Measurements from ENCODE around the gene PSME3IP1.
A peak's percentile ranks its signal among the peaks of the same experiment; 100 is the strongest.
"Not testable (repeated sequence)": the region's sequence is repeated elsewhere in the genome, so short reads cannot be mapped to it uniquely, and the experiment has no call there.

Gene PSME3IP1

GRCh38 chr16:57196753-57197152 lies 10.9 kb upstream of the PSME3IP1 start:
- no peak for DNase-seq (ENCODE audit: low spot score)

DNA sequence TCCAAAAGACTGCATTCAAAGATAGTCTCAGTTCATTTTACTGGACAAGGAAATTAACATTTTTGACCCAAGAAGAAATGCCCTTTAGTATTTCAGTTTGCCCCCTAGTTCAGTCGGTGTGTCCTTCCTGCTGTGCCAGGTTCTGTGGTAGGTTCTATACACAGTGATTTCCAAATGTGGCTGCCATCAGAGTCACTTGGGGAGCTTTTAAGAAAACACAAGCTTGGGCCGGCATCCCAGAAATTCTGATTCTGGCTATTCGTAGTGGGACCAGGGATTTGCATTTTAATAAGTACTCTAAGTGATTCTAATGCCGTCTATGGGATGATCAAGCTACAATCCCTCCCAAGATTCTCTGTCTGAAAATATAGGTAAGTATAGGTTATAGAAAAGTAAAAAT lies 10.4 kb upstream of the PSME3IP1 start:
- no peak for DNase-seq (ENCODE audit: low spot score)

- peak; percentile 84 for DNase-seq (ENCODE audit: low spot score)
Measured at GRCh38 chr16:57194512-57194911, 8.7 kb upstream of the PSME3IP1 start.

- no peak for DNase-seq (ENCODE audit: low spot score)
Measured at GRCh38 chr16:57192720-57193486, 7.1 kb upstream of the PSME3IP1 start.

DNA sequence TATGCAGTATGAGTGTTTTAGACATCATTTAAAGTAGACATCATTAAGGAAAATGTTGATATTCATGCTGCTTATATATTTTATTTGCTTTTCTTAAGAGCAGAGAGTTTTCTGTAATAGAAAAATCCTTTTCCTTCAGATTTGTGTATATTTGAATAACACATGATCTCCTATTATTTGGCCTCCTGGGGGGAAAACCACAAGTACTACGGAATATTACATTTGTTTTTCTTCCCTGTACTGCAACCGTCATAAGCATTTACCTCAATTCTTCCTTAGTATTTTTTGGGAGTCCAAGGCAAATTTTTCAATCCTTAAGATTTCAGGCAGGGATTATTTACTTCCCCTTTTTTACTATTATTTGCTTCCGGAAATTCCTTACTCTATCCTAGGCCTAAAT lies 6.3 kb upstream of the PSME3IP1 start:
- no peak for DNase-seq (ENCODE audit: low spot score)

GRCh38 chr16:57191056-57191571 lies 5.3 kb upstream of the PSME3IP1 start:
- no peak for DNase-seq (ENCODE audit: low spot score)

GRCh38 chr16:57190136-57190535 lies 4.3 kb upstream of the PSME3IP1 start:
- DNase-seq (ENCODE audit: low spot score): no peak

- DNase-seq (ENCODE audit: low spot score): not testable (repeated sequence)
Measured at GRCh38 chr16:57189527-57189926, 3.7 kb upstream of the PSME3IP1 start.

GRCh38 chr16:57188711-57189002 lies 2.8 kb upstream of the PSME3IP1 start:
- DNase-seq (ENCODE audit: low spot score): no peak

DNA sequence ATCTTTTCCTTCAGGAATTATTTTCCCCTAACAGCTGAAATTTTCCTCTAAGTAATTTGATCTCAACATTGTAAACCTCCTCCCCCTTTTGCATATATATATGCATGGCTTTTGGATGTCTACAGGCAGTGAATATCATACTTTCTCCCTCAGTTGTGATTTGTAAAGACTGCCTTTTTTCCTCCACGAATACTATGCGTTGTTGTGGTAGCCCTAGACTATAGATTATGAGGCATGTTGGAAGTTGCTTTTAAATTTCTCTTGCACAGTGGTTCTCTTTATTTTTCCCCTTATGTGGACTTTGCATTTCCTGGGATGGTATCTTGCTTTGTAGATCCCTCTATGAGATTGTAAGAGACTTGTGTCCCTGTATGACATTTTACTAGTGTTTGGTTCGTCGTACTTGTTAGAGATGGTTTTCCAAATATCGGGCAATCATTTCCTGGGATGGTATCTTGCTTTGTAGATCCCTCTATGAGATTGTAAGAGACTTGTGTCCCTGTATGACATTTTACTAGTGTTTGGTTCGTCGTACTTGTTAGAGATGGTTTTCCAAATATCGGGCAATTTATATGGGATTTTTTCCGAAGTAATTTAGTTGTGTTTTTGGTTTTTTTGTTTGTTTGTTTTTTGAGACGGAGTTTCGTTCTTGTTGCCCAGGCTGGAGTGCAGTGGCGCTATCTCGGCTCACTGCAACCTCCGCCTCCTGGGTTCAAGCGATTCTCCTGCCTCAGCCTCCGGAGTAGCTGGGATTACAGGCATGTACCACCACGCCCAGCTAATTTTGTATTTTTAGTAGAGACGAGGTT lies 2.3 kb upstream of the PSME3IP1 start:
- DNase-seq (ENCODE audit: low spot score): not testable (repeated sequence)

DNA sequence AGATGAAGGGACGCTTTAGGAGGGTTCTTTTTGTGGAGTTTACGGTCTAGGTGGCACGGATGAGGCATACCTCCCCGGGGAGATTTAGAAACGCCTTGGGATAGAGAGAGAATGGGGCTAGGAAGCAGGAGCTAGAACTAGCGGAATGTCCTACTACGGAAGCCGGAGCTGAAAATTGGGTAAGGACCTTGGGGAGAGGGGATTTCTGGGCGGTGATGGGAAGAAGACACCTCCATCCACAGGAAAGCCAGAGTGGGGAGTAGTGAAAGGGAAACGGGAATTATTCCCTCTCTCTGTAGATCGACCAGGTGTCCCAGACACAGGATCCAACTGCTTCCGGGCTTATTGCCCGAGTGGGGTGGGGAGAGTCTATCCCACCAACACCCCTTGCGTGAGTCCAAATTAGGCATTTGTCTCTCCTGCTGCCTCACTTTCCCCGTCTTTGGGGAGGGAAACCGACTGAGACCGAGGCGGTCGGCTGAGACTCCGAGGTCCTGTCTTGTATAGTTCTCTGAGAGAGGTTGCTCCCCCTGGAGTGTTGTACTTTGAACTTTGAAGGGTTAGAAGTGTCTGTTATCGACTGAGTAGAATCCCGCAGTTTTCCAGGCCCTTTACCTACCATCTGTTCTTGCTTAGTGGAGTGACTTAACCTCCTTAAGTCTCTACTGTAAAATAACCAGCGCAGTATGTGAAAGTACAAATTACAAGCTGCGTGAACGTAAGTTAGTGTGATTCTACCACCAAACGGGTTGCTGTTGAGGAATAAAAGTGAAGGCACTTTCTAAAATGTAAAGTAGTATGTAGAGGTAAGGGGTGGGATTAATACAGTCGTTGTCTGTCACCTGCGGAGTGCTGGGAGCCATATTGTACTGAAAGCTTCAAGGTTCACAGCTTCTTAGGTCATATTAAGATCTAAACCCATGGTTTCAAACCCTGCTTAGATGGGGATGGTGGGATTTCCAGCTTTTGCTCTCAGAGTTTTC lies 1.3 kb upstream of the PSME3IP1 start:
- DNase-seq (ENCODE audit: low spot score): peak; percentile 13

- peak; percentile 55 for DNase-seq (ENCODE audit: low spot score)
Measured at GRCh38 chr16:57185446-57185944, 344 bp downstream of the PSME3IP1 start.

DNA sequence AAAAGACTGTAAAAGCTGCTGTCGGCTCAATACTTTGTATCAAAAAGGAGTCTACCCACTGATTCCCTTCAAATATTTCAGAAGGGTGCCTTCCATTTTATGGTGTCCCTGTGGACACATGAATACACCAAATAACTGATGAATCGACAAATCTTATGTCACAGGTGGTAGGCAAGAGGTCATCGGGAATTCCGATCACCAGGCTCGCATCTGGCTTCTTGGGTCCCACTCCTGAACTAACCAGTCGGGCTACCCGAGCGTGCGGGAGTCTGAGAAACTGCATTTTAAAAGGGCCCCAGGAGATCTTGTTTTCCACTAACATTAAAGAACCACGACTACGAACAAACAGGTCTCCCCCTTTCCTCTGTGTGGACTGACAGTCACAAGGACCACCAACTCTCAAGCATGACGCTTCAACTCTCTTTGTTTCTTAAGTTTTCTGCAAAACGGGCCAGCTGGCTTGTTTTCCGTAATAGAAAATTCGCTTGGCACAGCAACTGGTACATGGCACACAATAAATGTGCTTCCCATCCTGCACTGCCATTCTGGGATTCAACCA lies 873 bp downstream of the PSME3IP1 start:
- DNase-seq (ENCODE audit: low spot score): no peak

- DNase-seq (ENCODE audit: low spot score): no peak
Measured at GRCh38 chr16:57184113-57184512, 1.7 kb downstream of the PSME3IP1 start.

GRCh38 chr16:57179215-57179828 lies 6.5 kb downstream of the PSME3IP1 start:
- no peak for DNase-seq (ENCODE audit: low spot score)

GRCh38 chr16:57178793-57179212 lies 7.0 kb downstream of the PSME3IP1 start:
- DNase-seq (ENCODE audit: low spot score): no peak

DNA sequence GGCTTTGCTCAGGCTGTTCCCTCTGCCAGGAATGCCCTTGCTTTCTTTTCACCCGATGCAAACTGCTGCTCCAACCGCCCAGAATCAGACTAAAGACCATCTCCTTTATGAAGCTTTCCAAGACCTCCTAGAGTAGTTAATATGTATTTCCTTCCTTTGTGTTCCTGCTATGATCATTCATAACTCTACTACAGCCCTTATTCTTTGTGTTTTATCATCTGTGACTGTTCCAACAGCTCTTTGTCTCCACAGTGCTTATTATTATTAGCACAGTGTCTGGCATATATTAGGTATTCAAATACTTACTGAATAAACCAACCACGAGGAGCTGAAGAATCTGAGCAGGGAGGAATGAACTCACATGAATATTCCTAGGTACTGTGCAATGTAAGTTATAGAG lies 7.6 kb downstream of the PSME3IP1 start:
- DNase-seq (ENCODE audit: low spot score): no peak

- DNase-seq (ENCODE audit: low spot score): peak; percentile 44
Measured at GRCh38 chr16:57175896-57176295, 9.9 kb downstream of the PSME3IP1 start.

GRCh38 chr16:57172721-57173290 lies 13.0 kb downstream of the PSME3IP1 start:
- no peak for DNase-seq (ENCODE audit: low spot score)

- no peak for DNase-seq (ENCODE audit: low spot score)
Measured at GRCh38 chr16:57169327-57169726, 16.5 kb downstream of the PSME3IP1 start.

GRCh38 chr16:57167953-57168352 lies 17.9 kb downstream of the PSME3IP1 start:
- DNase-seq (ENCODE audit: low spot score): peak; percentile 61
